Stomach (tissue), 9 donors: ENCODE data around the gene MYADM. TPM values are rescaled to one million over a fixed set of nuclear protein-coding genes. Genes with fewer than 3 reads are reported as not detected.
A peak's percentile ranks its signal among the peaks of the same experiment; 100 is the strongest.

Experiments
- DNase-seq, 2 donors: peaks; one replicate each; pipeline versions ENCODE4 v3.0.0 to v3.0.0-alpha.2; 2013 to 2019
- H3K27ac ChIP-seq, 5 donors: fragments of 200-600 bp in 4 of 5; sonication (generic) in 4 of 5; one replicate each; pipeline ENCODE4 v1.5.1; 2013 to 2019; ENCODE audit warnings: mild to moderate bottlenecking in 1 of 5, moderate library complexity in 1 of 5
- H3K27me3 ChIP-seq, 3 donors: fragments of 200-600 bp; sonication (generic); one replicate each; pipeline ENCODE4 v1.5.1; 2017 to 2019; ENCODE audit warnings: mixed run types in 1 of 3
- H3K36me3 ChIP-seq, 4 donors: fragments of 200-600 bp; sonication (generic); 1 replicate in 3 of 4; 2 replicates in 1 of 4; pipeline ENCODE4 v1.5.1; 2016 to 2019
- H3K4me1 ChIP-seq, 4 donors: fragments of 200-600 bp; sonication (generic); one replicate each; pipeline ENCODE4 v1.5.1; 2016 to 2019
- H3K4me3 ChIP-seq, 4 donors: fragments of 200-600 bp; sonication (generic) in 3 of 4; one replicate each; pipeline ENCODE4 v1.5.1; 2016 to 2019; ENCODE audit warnings: mild to moderate bottlenecking in 1 of 4
- H3K9me3 ChIP-seq, 4 donors: fragments of 200-600 bp; sonication (generic); one replicate each; pipeline ENCODE4 v1.5.1; 2016 to 2019
- CTCF ChIP-seq, 7 experiments: fragments of 450-650 bp in 4 of 7; fragments of 200-600 bp in 3 of 7; sonication (generic) in 3 of 7; IDR thresholded peaks; one replicate each; pipeline ENCODE4 v1.5.1; 2016 to 2019; ENCODE audit warnings: antibody characterized with exemption in 7 of 7, control low read depth in 2 of 7, mild to moderate bottlenecking in 1 of 7
- EP300 ChIP-seq: sonication (generic); formaldehyde crosslinking; IDR thresholded peaks from one replicate; pipeline ENCODE4 v1.6.1; 2017; ENCODE audit warnings: antibody characterized with exemption
- POLR2A ChIP-seq, 4 donors: fragments of 450-650 bp; IDR thresholded peaks; one replicate each; pipeline ENCODE4 v1.6.1; 2016; ENCODE audit warnings: antibody characterized with exemption in 4 of 4, control low read depth in 2 of 4, mild to moderate bottlenecking in 1 of 4, moderate library complexity in 1 of 4
- POLR2AphosphoS5 ChIP-seq, 3 donors: sonication (generic); formaldehyde crosslinking; IDR thresholded peaks; one replicate each; pipeline ENCODE4 v1.6.1; 2016; ENCODE audit warnings: antibody characterized with exemption in 3 of 3
- WGBS, 5 donors: extraction: QIAGEN DNeasy Blood & Tissue Kit in 3 of 5; methylation state at CpG; one replicate each; pipeline versions ENCODE4 v1.1.5 to v1.1.7; 2013 to 2018; 5-methylcytosine and 5-hydroxymethylcytosine counted together
- intact Hi-C: fragments of 100-400 bp; cut with DNase I; formaldehyde crosslinking; loops from one replicate; pipeline ENCODE4 v1.15.1; 2023; ENCODE audit warnings: low total_unique reads
- polyA plus RNA-seq, 3 donors: library from polyadenylated mRNA; stranded (reverse); fragments of 200-250 nt; gene quantifications; one replicate each; pipeline ENCODE4 v1.2.3, GENCODE V29; 2013
- total RNA-seq, 5 donors: library from RNA; depleted of rRNA; stranded (reverse); fragments of >200 nt; gene quantifications; one replicate each; pipeline versions ENCODE4 v1.1.0 to v1.2.3, GENCODE V29; 2014 to 2016
- donor health status: healthy with polysubstance abuse.
- donor health status: Bipolar disorder and iron deficiency.
- donor health status: healthy.

Gene MYADM
- total and polyA plus RNA-seq, 8 donors: 20.7 to 195 (median 34.4) TPM

- Histone ChIP-seq H3K36me3 (peaks cover 22 to 58% (median 52%) of the 10 kb centered on the region in 4 donors), H3K4me3 (no peak overlapping the region), H3K4me1 (peaks cover 8 to 77% (median 62%) of the 10 kb centered on the region in 4 donors), H3K27ac (no peak overlapping the region), H3K27me3 (peaks cover 0 to 20% (median 4%) of the 10 kb centered on the region in 3 donors), H3K9me3 (no peaks in the 10 kb centered on the region)
- intact Hi-C loops: no loop called here
- TF ChIP-seq CTCF (IDR thresholded peaks at IDR 0.05) (no peak), POLR2AphosphoS5 (IDR thresholded peaks at IDR 0.05) (no peak)
- DNase-seq: no peak
- 79 to 91% (median 86%) methylated on average over 17 of the region's 17 CpGs for WGBS, 5 donors
Observed at GRCh38 chr19:53875602-53876325, 8.1 kb downstream of the MYADM start.

GRCh38 chr19:53876651-53877224 lies 9.1 kb downstream of the MYADM start:
- H3K4me1 ChIP-seq: peaks cover 10 to 74% (median 59%) of the 10 kb centered on the region in 4 donors
- H3K9me3 ChIP-seq: no peaks in the 10 kb centered on the region
- no peak overlapping the region for H3K27ac ChIP-seq
- TF ChIP-seq POLR2AphosphoS5 (IDR thresholded peaks at IDR 0.05): no peak
- TF ChIP-seq POLR2A (IDR thresholded peaks at IDR 0.05): no peak
- WGBS, 5 donors: 74 to 88% (median 87%) methylated on average over 5 to 6 of the region's 6 CpGs
- intact Hi-C loops: no loop called here
- H3K36me3 ChIP-seq: peaks cover 22 to 52% (median 48%) of the 10 kb centered on the region in 4 donors
- H3K27me3 ChIP-seq: peaks cover 0 to 30% (median 6%) of the 10 kb centered on the region in 3 donors
- DNase-seq: peak in 1 of 2 donors; percentile 14
- no peak overlapping the region for H3K4me3 ChIP-seq

- Histone ChIP-seq H3K27ac (no peak overlapping the region), H3K4me1 (peaks cover 12 to 74% (median 59%) of the 10 kb centered on the region in 4 donors)
- 58 to 74% (median 68%) methylated on average over 10 of the region's 10 CpGs for WGBS, 5 donors
Observed at GRCh38 chr19:53877361-53877766, 9.7 kb downstream of the MYADM start.

GRCh38 chr19:53878776-53879139 lies 11.1 kb downstream of the MYADM start:
- no peaks in the 10 kb centered on the region for H3K9me3 ChIP-seq
- WGBS, 5 donors: 30 to 45% (median 38%) methylated on average over 12 of the region's 12 CpGs
- peak overlapping the region; percentile 36 to 59 (median 48) for H3K4me3 ChIP-seq
- peaks cover 12 to 50% (median 26%) of the 10 kb centered on the region in 3 donors for H3K27me3 ChIP-seq
- intact Hi-C loops: no loop called here
- TF ChIP-seq CTCF (IDR thresholded peaks at IDR 0.05): no peak
- TF ChIP-seq EP300: no peak
- TF ChIP-seq POLR2AphosphoS5 (IDR thresholded peaks at IDR 0.05): no peak
- TF ChIP-seq POLR2A (IDR thresholded peaks at IDR 0.05): no peak
- no peak for DNase-seq
- peaks cover 13 to 73% (median 57%) of the 10 kb centered on the region in 4 donors for H3K4me1 ChIP-seq
- H3K27ac ChIP-seq: peak overlapping the region in 1 of 5 donors; percentile 8
- peaks cover 18 to 32% (median 30%) of the 10 kb centered on the region in 4 donors for H3K36me3 ChIP-seq

More at GRCh38 chr19:53877361-53877766, 9.7 kb downstream of the MYADM start:
- intact Hi-C loops: no loop called here
- TF ChIP-seq POLR2A (IDR thresholded peaks at IDR 0.05) (no peak), CTCF (IDR thresholded peaks at IDR 0.05) (no peak), POLR2AphosphoS5 (IDR thresholded peaks at IDR 0.05) (no peak), EP300 (no peak)
- Histone ChIP-seq H3K27me3 (peaks cover under 1 to 36% (median 12%) of the 10 kb centered on the region in 3 donors), H3K4me3 (no peak overlapping the region), H3K9me3 (no peaks in the 10 kb centered on the region), H3K36me3 (peaks cover 22 to 46% (median 43%) of the 10 kb centered on the region in 4 donors)
- peak in 1 of 2 donors; percentile 48 for DNase-seq
